Rectal smooth muscle tissue (tissue), 1 donor: ENCODE measurements around the gene TMEM151B.
A peak's percentile ranks its signal among the peaks of the same experiment; 100 is the strongest.

Source experiments
- H3K27ac ChIP-seq: one replicate; pipeline ENCODE4 v1.7.0; 2013; ENCODE audit warnings: low read depth, low read length, inconsistent platforms
- H3K27me3 ChIP-seq: one replicate; pipeline ENCODE4 v1.7.0; 2013; ENCODE audit warnings: low read length; ENCODE audit not compliant: control insufficient read depth, insufficient read depth
- H3K36me3 ChIP-seq: one replicate; pipeline ENCODE4 v1.7.0; 2013; ENCODE audit warnings: low read length; ENCODE audit not compliant: control insufficient read depth, insufficient read depth
- H3K4me1 ChIP-seq: one replicate; pipeline ENCODE4 v1.7.0; 2013; ENCODE audit warnings: low read length; ENCODE audit not compliant: control insufficient read depth, insufficient read depth
- H3K4me3 ChIP-seq: one replicate; pipeline ENCODE4 v1.7.0; 2013; ENCODE audit warnings: low read length
- H3K9ac ChIP-seq: one replicate; pipeline ENCODE4 v1.7.0; 2013; ENCODE audit warnings: low read length

Gene TMEM151B

GRCh38 chr6:44249082-44249748, 21.0 kb upstream of the TMEM151B start:
- peaks cover 6% of the 10 kb centered on the region for H3K4me1 ChIP-seq
- H3K4me3 ChIP-seq: peak overlapping the region; percentile 88
- H3K27me3 ChIP-seq: no peaks in the 10 kb centered on the region
- peaks cover 51% of the 10 kb centered on the region for H3K36me3 ChIP-seq
- H3K9ac ChIP-seq: no peak overlapping the region
- no peak overlapping the region for H3K27ac ChIP-seq

- Histone ChIP-seq H3K27me3 (no peaks in the 10 kb centered on the region), H3K4me3 (no peak overlapping the region), H3K4me1 (peaks cover 6% of the 10 kb centered on the region), H3K9ac (no peak overlapping the region), H3K27ac (no peak overlapping the region), H3K36me3 (peaks cover 60% of the 10 kb centered on the region)
Measured at GRCh38 chr6:44250067-44250717, 20.1 kb upstream of the TMEM151B start.

GRCh38 chr6:44250718-44251123, 19.5 kb upstream of the TMEM151B start:
- Histone ChIP-seq H3K36me3 (peaks cover 62% of the 10 kb centered on the region), H3K4me1 (peaks cover 6% of the 10 kb centered on the region), H3K27me3 (no peaks in the 10 kb centered on the region), H3K4me3 (no peak overlapping the region), H3K27ac (no peak overlapping the region), H3K9ac (no peak overlapping the region)

GRCh38 chr6:44251576-44252524, 18.4 kb upstream of the TMEM151B start:
- H3K36me3 ChIP-seq: peaks cover 62% of the 10 kb centered on the region
- H3K4me1 ChIP-seq: peaks cover 11% of the 10 kb centered on the region
- no peak overlapping the region for H3K9ac ChIP-seq

GRCh38 chr6:44253307-44254101, 16.7 kb upstream of the TMEM151B start:
- peaks cover 61% of the 10 kb centered on the region for H3K36me3 ChIP-seq
- no peak overlapping the region for H3K9ac ChIP-seq
- no peak overlapping the region for H3K4me3 ChIP-seq
- H3K4me1 ChIP-seq: peaks cover 11% of the 10 kb centered on the region
- H3K27me3 ChIP-seq: no peaks in the 10 kb centered on the region
- no peak overlapping the region for H3K27ac ChIP-seq

More at GRCh38 chr6:44251576-44252524, 18.4 kb upstream of the TMEM151B start:
- no peak overlapping the region for H3K27ac ChIP-seq
- no peaks in the 10 kb centered on the region for H3K27me3 ChIP-seq
- H3K4me3 ChIP-seq: no peak overlapping the region

GRCh38 chr6:44254191-44255104, 15.8 kb upstream of the TMEM151B start:
- Histone ChIP-seq H3K27me3 (no peaks in the 10 kb centered on the region), H3K36me3 (peaks cover 52% of the 10 kb centered on the region), H3K27ac (no peak overlapping the region), H3K4me1 (peaks cover 6% of the 10 kb centered on the region), H3K9ac (no peak overlapping the region), H3K4me3 (no peak overlapping the region)

- Histone ChIP-seq H3K9ac (no peak overlapping the region), H3K27ac (no peak overlapping the region), H3K27me3 (no peaks in the 10 kb centered on the region), H3K4me3 (no peak overlapping the region), H3K36me3 (peaks cover 51% of the 10 kb centered on the region), H3K4me1 (peaks cover 6% of the 10 kb centered on the region)
Measured at GRCh38 chr6:44255105-44255808, 15.0 kb upstream of the TMEM151B start.

GRCh38 chr6:44255871-44256774, 14.1 kb upstream of the TMEM151B start:
- peaks cover 43% of the 10 kb centered on the region for H3K36me3 ChIP-seq
- peaks cover 6% of the 10 kb centered on the region for H3K4me1 ChIP-seq
- H3K27me3 ChIP-seq: no peaks in the 10 kb centered on the region
- no peak overlapping the region for H3K27ac ChIP-seq
- H3K9ac ChIP-seq: no peak overlapping the region
- peak overlapping the region; percentile 80 for H3K4me3 ChIP-seq

- Histone ChIP-seq H3K36me3 (peaks cover 38% of the 10 kb centered on the region), H3K4me3 (peak overlapping the region; percentile 80), H3K27ac (peak overlapping the region; percentile 75), H3K4me1 (peaks cover 6% of the 10 kb centered on the region), H3K9ac (peak overlapping the region; percentile 49), H3K27me3 (no peaks in the 10 kb centered on the region)
Measured at GRCh38 chr6:44256775-44257024, 13.6 kb upstream of the TMEM151B start.

- H3K9ac ChIP-seq: peak within 1 kb of the TSS; percentile 69
- H3K36me3 ChIP-seq: peaks cover 33% of the 10 kb centered on the region
- no peaks in the 10 kb centered on the region for H3K27me3 ChIP-seq
- peak within 1 kb of the TSS; percentile 75 for H3K27ac ChIP-seq
- peak within 1 kb of the TSS; percentile 80 for H3K4me3 ChIP-seq
- peaks cover 6% of the 10 kb centered on the region for H3K4me1 ChIP-seq
Measured at GRCh38 chr6:44257025-44257752, 13.1 kb upstream of the TMEM151B start, which contains the start of gene SLC35B2. Gene SLC35B2, minus strand, starts transcription at chr6:44257528. Its CDS starts 118 bp downstream, at chr6:44257410.
